Liver (tissue), 9 donors: ENCODE measurements around the gene GPATCH8. TPM values are rescaled to one million over a fixed set of nuclear protein-coding genes. Genes with fewer than 3 reads are reported as not detected.

ENCODE experiments used
- DNase-seq: peaks from one replicate; pipeline ENCODE4 v3.0.0-alpha.2; 2017; ENCODE audit warnings: low spot score
- H3K27ac ChIP-seq, 2 donors: one replicate each; pipeline ENCODE4 v1.7.0; 2013; ENCODE audit warnings: inconsistent platforms in 2 of 2, low read length in 2 of 2, control low read depth in 1 of 2, low read depth in 1 of 2, mild to moderate bottlenecking in 1 of 2
- H3K27me3 ChIP-seq, 4 donors: one replicate each; pipeline versions ENCODE4 v1.6.1 to v1.7.0; 2013; ENCODE audit warnings: low read length in 3 of 4, inconsistent platforms in 1 of 4, mild to moderate bottlenecking in 1 of 4, moderate library complexity in 1 of 4; ENCODE audit not compliant: control insufficient read depth in 4 of 4, insufficient read depth in 4 of 4
- H3K36me3 ChIP-seq, 4 donors: one replicate each; pipeline versions ENCODE4 v1.6.1 to v1.7.0; 2013; ENCODE audit warnings: low read length in 3 of 4, mild to moderate bottlenecking in 3 of 4, low read depth in 1 of 4, moderate library complexity in 1 of 4; ENCODE audit not compliant: control insufficient read depth in 4 of 4, insufficient read depth in 3 of 4
- H3K4me1 ChIP-seq, 4 donors: one replicate each; pipeline versions ENCODE4 v1.6.1 to v1.7.0; 2013; ENCODE audit warnings: low read length in 3 of 4, mild to moderate bottlenecking in 3 of 4, moderate library complexity in 1 of 4; ENCODE audit not compliant: control insufficient read depth in 4 of 4, insufficient read depth in 4 of 4
- H3K4me3 ChIP-seq, 3 donors: one replicate each; pipeline versions ENCODE4 v1.6.1 to v1.7.0; 2013; ENCODE audit warnings: low read length in 3 of 3, control low read depth in 1 of 3, low read depth in 1 of 3, mild to moderate bottlenecking in 1 of 3
- H3K9ac ChIP-seq, 2 donors: one replicate each; pipeline ENCODE4 v1.7.0; 2013; ENCODE audit warnings: low read length in 2 of 2, mild to moderate bottlenecking in 2 of 2, moderate library complexity in 2 of 2, control low read depth in 1 of 2, low read depth in 1 of 2
- H3K9me3 ChIP-seq, 4 donors: one replicate each; pipeline versions ENCODE4 v1.6.1 to v1.7.0; 2013; ENCODE audit warnings: low read length in 3 of 4; ENCODE audit not compliant: control insufficient read depth in 4 of 4
- CTCF ChIP-seq: fragments of 150-350 bp; IDR thresholded peaks from 2 replicates; pipeline ENCODE4 v1.5.1; 2017; ENCODE audit warnings: improper control_type of control experiment, low read depth, low read length; ENCODE audit not compliant: missing input control
- GABPA ChIP-seq, 2 donors: IDR thresholded peaks in 1 of 2; conservative IDR thresholded peaks in 1 of 2; 2 replicates each; pipeline ENCODE4 v1.6.1; 2016; ENCODE audit warnings: antibody characterized with exemption in 2 of 2, mild to moderate bottlenecking in 1 of 2, moderate library complexity in 1 of 2
- HNF4G ChIP-seq: IDR thresholded peaks from 2 replicates; pipeline ENCODE4 v1.6.1; 2016; ENCODE audit warnings: antibody characterized with exemption
- JUND ChIP-seq, 2 donors: IDR thresholded peaks; 2 replicates each; pipeline ENCODE4 v1.6.1; 2016; ENCODE audit warnings: antibody characterized with exemption in 2 of 2
- NR2F2 ChIP-seq: IDR thresholded peaks from 2 replicates; pipeline ENCODE4 v1.6.1; 2016; ENCODE audit warnings: antibody characterized with exemption
- RAD21 ChIP-seq, 2 donors: IDR thresholded peaks; 2 replicates each; pipeline ENCODE4 v1.6.1; 2016; ENCODE audit warnings: antibody characterized with exemption in 2 of 2, mild to moderate bottlenecking in 2 of 2
- REST ChIP-seq: IDR thresholded peaks from 2 replicates; pipeline ENCODE4 v1.6.1; 2016; ENCODE audit warnings: antibody characterized with exemption, mild to moderate bottlenecking
- SP1 ChIP-seq: IDR thresholded peaks from 2 replicates; pipeline ENCODE4 v1.6.1; 2018; ENCODE audit warnings: antibody characterized with exemption, mild to moderate bottlenecking
- YY1 ChIP-seq: IDR thresholded peaks from 2 replicates; pipeline ENCODE4 v1.6.1; 2016; ENCODE audit warnings: antibody characterized with exemption, mild to moderate bottlenecking
- ZBTB33 ChIP-seq: IDR thresholded peaks from 2 replicates; pipeline ENCODE4 v1.6.1; 2016; ENCODE audit warnings: antibody characterized with exemption
- WGBS: extraction: QIAGEN DNeasy Blood & Tissue Kit; methylation state at CpG from one replicate; pipeline ENCODE4 v1.1.7; 2013; 5-methylcytosine and 5-hydroxymethylcytosine counted together
- polyA plus RNA-seq, 2 donors: library from polyadenylated mRNA; stranded (reverse) in 1 of 2; unstranded in 1 of 2; fragments of 200-250 nt in 1 of 2; fragments of >200 nt in 1 of 2; fragmentation: Nextera tagmentation in 1 of 2; extraction: Ambion mirVana in 1 of 2; gene quantifications; one replicate each; pipeline versions ENCODE4 v1.2.1 to v1.2.3, GENCODE V29; 2013 to 2015
- total RNA-seq, 2 donors: library from RNA; depleted of rRNA; stranded (reverse); fragments of >200 nt; gene quantifications; one replicate each; pipeline ENCODE4 v1.2.3, GENCODE V29; 2014
- donor health status: healthy.
- donor health status: healthy.
- donor health status: healthy.
- donor health status: healthy.
- donor health status: healthy.

GPATCH8 gene
- total and polyA plus RNA-seq, 4 donors, result 4.2 to 21.8 (median 9.9) TPM

DNA sequence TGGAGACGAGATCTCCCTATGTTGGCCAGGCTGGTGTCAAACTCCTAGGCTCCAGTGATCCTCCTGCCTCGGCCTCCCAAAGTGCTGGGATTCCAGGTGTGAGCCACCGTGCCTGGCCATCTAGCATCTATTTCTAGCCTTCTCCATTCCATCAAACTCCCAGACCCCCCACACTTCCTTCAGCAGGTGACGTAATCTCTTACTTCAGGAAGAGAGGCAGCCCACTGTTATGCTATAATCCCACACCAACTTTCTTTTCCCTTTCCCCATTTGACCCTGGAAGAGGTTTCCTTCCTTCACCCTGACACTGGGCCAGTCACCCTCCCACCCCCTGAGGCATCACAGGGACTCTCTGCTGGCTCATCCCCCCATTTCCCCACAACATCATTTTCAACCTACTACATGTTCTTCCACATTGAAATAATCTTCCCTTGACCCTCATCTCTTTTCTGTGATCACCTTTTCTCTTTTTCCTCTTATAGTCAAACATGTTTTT, 121.3 kb downstream of the GPATCH8 start:
- H3K36me3 ChIP-seq, result no peaks in the 10 kb centered on the region
- WGBS, result 80% methylated on average over 4 of the region's 4 CpGs
- peaks cover 5 to 11% (median 7%) of the 10 kb centered on the region in 4 donors for H3K4me1 ChIP-seq
- H3K9me3 ChIP-seq, result no peaks in the 10 kb centered on the region
- no peak for TF ChIP-seq ZBTB33
- no peak for TF ChIP-seq CTCF
- TF ChIP-seq RAD21 (IDR thresholded peaks at IDR 0.05), result no peak
- H3K4me3 ChIP-seq, result no peak overlapping the region
- DNase-seq, result no peak
- H3K27ac ChIP-seq, result no peak overlapping the region
- H3K27me3 ChIP-seq, result no peaks in the 10 kb centered on the region
- H3K9ac ChIP-seq, result no peak overlapping the region

GRCh38 chr17:44380767-44381166, 122.4 kb downstream of the GPATCH8 start:
- H3K4me3 ChIP-seq, result no peak overlapping the region
- H3K36me3 ChIP-seq, result no peaks in the 10 kb centered on the region
- no peaks in the 10 kb centered on the region for H3K9me3 ChIP-seq
- TF ChIP-seq SP1, result no peak
- no peaks in the 10 kb centered on the region for H3K27me3 ChIP-seq
- WGBS, result 64% methylated on average over 9 of the region's 9 CpGs
- H3K9ac ChIP-seq, result no peak overlapping the region
- H3K4me1 ChIP-seq, result peaks cover 4 to 9% (median 6%) of the 10 kb centered on the region in 4 donors
- no peak for DNase-seq
- H3K27ac ChIP-seq, result no peak overlapping the region

DNA sequence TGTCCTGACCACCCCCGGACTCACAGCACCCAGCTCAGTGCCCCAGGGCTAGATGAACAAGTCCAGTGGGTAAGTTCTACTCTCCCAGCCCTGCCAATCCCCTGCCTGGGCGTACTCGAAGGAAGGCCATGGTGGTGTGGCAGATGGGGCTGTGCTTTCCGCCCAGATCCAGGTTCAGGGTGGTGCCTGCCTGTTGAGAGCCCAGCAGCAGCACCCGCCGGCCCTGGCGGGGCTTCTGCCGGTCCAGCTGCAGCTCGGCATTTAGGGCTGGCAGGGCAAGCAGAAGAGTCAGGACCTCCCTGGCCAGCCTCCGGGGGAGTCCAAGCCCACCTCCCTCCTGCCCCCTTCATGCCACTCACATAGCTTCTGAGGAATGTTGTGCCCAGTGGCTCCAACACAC, 123.3 kb downstream of the GPATCH8 start:
- TF ChIP-seq GABPA (IDR thresholded peaks at IDR 0.05 in 1 of 2, conservative IDR thresholded peaks at IDR 0.05 in 1 of 2), result no peak
- no peak for TF ChIP-seq RAD21 (IDR thresholded peaks at IDR 0.05)
- no peak for TF ChIP-seq HNF4G
- no peak for TF ChIP-seq YY1
- no peak for TF ChIP-seq JUND (IDR thresholded peaks at IDR 0.05)
- no peak for TF ChIP-seq REST
- TF ChIP-seq NR2F2, result no peak
- Histone ChIP-seq H3K4me3 (no peak overlapping the region), H3K27ac (no peak overlapping the region), H3K9ac (no peak overlapping the region), H3K36me3 (no peaks in the 10 kb centered on the region), H3K9me3 (no peaks in the 10 kb centered on the region), H3K4me1 (peaks cover 0 to 3% (median 0%) of the 10 kb centered on the region in 4 donors), H3K27me3 (no peaks in the 10 kb centered on the region)
- no peak for DNase-seq
- WGBS, result 89% methylated on average over 10 of the region's 10 CpGs
